ENCODE results near the gene CACNA1S. TPM values are rescaled to one million over a fixed set of nuclear protein-coding genes. Genes with fewer than 3 reads are reported as not detected.

Gene CACNA1S
- total RNA-seq, 1 donor from 2014 or later = 0.05 TPM

DNA sequence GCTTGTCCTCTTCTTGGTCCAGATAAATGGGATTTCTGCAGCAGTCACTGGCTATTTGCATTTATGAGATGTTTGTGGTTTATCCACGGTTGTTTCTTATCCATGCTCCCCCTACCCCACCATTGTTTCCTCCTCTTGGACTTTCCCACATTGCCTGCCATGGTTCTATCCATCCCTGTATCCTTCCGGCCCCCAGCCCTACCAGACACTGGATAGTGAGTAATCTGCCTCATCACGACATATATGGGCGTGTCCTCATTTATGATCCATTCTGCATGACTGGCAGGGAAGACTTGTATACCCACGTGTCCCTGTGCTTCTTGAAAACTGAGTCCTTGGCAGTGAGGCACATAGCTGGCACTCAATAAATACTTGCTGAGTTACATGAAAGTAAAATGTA is 40.1 kb downstream of the CACNA1S start:
- no peaks in the 10 kb centered on the region for H3K36me3 Mint-ChIP-seq (ENCODE audit: insufficient read depth)
- H3K27me3 Mint-ChIP-seq = peaks cover 18% of the 10 kb centered on the region
- TF ChIP-seq, protein P1, sequence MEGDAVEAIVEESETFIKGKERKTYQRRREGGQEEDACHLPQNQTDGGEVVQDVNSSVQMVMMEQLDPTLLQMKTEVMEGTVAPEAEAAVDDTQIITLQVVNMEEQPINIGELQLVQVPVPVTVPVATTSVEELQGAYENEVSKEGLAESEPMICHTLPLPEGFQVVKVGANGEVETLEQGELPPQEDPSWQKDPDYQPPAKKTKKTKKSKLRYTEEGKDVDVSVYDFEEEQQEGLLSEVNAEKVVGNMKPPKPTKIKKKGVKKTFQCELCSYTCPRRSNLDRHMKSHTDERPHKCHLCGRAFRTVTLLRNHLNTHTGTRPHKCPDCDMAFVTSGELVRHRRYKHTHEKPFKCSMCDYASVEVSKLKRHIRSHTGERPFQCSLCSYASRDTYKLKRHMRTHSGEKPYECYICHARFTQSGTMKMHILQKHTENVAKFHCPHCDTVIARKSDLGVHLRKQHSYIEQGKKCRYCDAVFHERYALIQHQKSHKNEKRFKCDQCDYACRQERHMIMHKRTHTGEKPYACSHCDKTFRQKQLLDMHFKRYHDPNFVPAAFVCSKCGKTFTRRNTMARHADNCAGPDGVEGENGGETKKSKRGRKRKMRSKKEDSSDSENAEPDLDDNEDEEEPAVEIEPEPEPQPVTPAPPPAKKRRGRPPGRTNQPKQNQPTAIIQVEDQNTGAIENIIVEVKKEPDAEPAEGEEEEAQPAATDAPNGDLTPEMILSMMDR (IDR thresholded peaks at IDR 0.05; ENCODE audit: unreplicated experiment) = no peak

DNA sequence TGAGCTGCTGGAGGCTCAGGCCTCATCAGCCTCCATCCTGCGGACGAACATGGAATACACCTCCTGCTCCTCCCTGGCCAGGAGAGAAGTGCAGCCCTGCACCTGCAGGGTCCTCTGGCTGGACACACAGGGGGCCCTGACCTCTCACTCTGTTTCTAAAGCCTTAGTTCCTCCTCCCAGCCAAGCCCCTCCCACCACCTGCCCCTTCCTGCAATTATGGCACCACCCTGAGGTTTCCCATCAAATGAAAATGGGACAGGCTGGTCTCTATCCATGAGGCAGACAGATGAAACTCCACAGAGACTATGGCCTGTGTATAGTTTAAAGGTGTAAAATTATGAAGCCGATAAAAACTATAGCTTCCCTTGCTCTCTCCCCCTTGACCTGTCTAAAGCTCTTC is 42.6 kb downstream of the CACNA1S start:
- Mint-ChIP-seq H3K27ac (no peak overlapping the region), H3K9me3 (ENCODE audit: low read depth) (no peaks in the 10 kb centered on the region), H3K4me1 (ENCODE audit: low read depth) (peaks cover 5% of the 10 kb centered on the region), H3K4me3 (ENCODE audit: low read depth) (no peak overlapping the region), H3K27me3 (peaks cover 11% of the 10 kb centered on the region), H3K36me3 (ENCODE audit: insufficient read depth) (no peaks in the 10 kb centered on the region)
- TF ChIP-seq, protein P1 (IDR thresholded peaks at IDR 0.05; ENCODE audit: unreplicated experiment) = no peak
- DNase-seq (ENCODE audit: low spot score, unreplicated experiment) = no peak

More for the DNA sequence above, 40.1 kb downstream of the CACNA1S start:
- no peak overlapping the region for H3K27ac Mint-ChIP-seq
- H3K9me3 Mint-ChIP-seq (ENCODE audit: low read depth) = no peaks in the 10 kb centered on the region
- H3K4me1 Mint-ChIP-seq (ENCODE audit: low read depth) = peaks cover 5% of the 10 kb centered on the region
- no peak overlapping the region for H3K4me3 Mint-ChIP-seq (ENCODE audit: low read depth)
- no peak for DNase-seq (ENCODE audit: low spot score, unreplicated experiment)

DNA sequence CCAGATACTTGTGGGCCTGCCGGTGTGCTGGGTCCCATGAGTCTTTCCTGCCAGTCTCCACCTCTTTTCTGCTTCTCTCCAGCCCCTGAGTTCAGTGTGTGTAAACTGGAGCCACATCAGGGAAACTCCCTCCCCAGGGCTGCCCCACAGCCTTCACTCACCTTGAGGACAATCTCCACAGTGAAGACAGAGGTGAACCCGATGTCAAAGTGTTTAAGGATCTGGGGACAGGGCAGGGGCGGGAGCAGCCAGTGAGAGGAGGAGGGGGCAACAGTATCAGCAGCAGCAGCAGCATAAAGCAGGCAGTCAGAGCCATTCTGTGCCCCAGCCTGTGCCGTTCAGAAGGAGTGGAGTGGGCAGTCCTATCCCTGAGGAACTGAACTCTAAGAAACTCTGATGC is 43.2 kb downstream of the CACNA1S start:
- TF ChIP-seq, protein P1 (IDR thresholded peaks at IDR 0.05; ENCODE audit: unreplicated experiment) = no peak
- no peak overlapping the region for H3K4me3 Mint-ChIP-seq (ENCODE audit: low read depth)
- no peak overlapping the region for H3K27ac Mint-ChIP-seq
- H3K4me1 Mint-ChIP-seq (ENCODE audit: low read depth) = peaks cover 5% of the 10 kb centered on the region
- H3K36me3 Mint-ChIP-seq (ENCODE audit: insufficient read depth) = no peaks in the 10 kb centered on the region
- peaks cover 11% of the 10 kb centered on the region for H3K27me3 Mint-ChIP-seq
- no peak for DNase-seq (ENCODE audit: low spot score, unreplicated experiment)
- no peaks in the 10 kb centered on the region for H3K9me3 Mint-ChIP-seq (ENCODE audit: low read depth)

DNA sequence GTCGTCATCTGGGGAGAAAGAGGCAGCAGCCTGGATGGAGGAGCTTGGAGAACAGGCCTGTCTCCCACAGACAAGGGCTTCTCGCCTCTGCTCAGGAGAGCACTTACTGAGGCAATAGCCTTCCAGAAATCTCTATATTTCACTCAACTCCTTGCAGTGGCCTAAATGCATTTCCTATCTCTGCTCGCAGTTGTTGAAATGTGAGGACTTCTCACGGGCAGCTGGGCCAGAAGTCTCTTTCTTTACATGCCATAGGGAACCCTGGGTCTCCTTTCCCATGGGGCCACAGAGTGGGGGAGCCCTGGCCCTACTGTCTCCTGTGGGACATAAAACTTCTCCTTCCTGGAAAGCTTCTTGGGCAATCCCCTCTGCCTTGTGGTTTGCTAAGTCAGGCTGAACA is 45.2 kb downstream of the CACNA1S start:
- TF ChIP-seq, protein P1 (IDR thresholded peaks at IDR 0.05; ENCODE audit: unreplicated experiment) = no peak
- Mint-ChIP-seq H3K36me3 (ENCODE audit: insufficient read depth) (no peaks in the 10 kb centered on the region), H3K27ac (no peak overlapping the region), H3K27me3 (peaks cover 11% of the 10 kb centered on the region), H3K9me3 (ENCODE audit: low read depth) (no peaks in the 10 kb centered on the region), H3K4me1 (ENCODE audit: low read depth) (peaks cover 5% of the 10 kb centered on the region), H3K4me3 (ENCODE audit: low read depth) (no peak overlapping the region)
- no peak for DNase-seq (ENCODE audit: low spot score, unreplicated experiment)

DNA sequence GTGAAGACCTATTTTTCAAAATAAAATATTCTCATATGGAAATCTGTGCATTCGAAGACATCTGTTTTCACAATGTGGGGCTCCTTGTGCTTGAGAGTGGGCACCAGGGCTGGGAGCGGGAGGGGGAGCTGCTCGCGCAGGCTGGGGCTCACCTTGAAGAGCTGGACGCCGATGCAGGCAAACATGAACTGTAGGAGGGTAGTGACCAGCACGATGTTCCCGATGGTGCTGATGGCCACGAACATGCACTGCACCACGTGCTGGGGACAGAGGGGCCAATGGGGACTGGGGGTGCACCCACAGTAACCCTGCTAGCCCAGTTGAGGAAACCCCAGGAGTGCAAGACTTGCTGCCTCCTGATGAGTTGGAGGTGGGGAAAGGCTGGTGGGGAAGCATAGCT is 46.5 kb downstream of the CACNA1S start:
- H3K4me1 Mint-ChIP-seq (ENCODE audit: low read depth) = peaks cover 5% of the 10 kb centered on the region
- H3K4me3 Mint-ChIP-seq (ENCODE audit: low read depth) = no peak overlapping the region
- no peaks in the 10 kb centered on the region for H3K9me3 Mint-ChIP-seq (ENCODE audit: low read depth)
- no peak for DNase-seq (ENCODE audit: low spot score, unreplicated experiment)
- no peak overlapping the region for H3K27ac Mint-ChIP-seq
- H3K36me3 Mint-ChIP-seq (ENCODE audit: insufficient read depth) = no peaks in the 10 kb centered on the region
- TF ChIP-seq, protein P1 (IDR thresholded peaks at IDR 0.05; ENCODE audit: unreplicated experiment) = no peak
- H3K27me3 Mint-ChIP-seq = peaks cover 5% of the 10 kb centered on the region

Data from progenitor cell of endocrine pancreas (in vitro differentiated cells).